Right hindlimb (tissue), 1 donor: ENCODE measurements around the gene PGBD2.
"Not testable (repeated sequence)": the region's sequence is repeated elsewhere in the genome, so short reads cannot be mapped to it uniquely, and the experiment has no call there.

ENCODE experiments used
- DNase-seq: peaks from one replicate; pipeline ENCODE4 v3.0.0-alpha.2; 2018

Gene PGBD2

GRCh38 chr1:248889914-248890243 is 16.2 kb upstream of the PGBD2 start:
- not testable (repeated sequence) for DNase-seq

DNA sequence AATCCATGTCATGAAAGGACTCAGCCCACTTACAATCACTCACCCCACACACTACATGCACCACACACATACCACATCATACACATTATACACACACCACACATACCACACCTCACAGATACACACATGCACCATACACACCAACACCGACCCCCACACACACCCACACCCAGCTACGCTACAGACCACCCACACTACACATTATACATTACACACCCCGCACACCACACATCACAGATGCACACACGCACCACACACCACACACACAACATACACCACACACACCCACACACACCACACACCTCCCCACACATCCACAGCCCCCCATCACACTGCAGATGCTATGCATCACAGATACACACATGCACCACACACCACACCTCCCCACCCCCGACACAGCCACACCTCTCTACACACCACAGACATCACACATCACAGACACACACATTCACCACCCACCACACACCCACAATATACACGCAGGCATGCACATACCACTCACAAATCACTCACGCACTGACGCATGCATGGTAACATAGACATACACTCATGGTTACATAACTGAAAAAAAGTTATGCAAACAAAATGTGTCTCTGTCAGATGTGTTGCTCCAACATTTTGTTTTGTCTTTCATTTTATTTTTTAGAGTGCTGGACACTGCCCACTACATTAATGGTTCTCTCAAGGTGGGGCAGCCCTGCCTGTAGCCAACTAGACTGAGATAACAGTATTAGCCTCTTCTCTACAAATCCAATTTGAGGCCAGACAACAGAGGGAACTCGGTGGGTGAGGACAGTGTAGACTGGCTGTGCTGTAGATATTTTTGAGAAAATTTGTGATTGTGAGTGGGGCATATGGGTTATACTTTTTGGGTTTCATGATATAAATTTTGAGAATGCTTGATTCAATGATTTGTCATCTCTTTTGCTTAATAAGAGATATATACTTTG is 15.2 kb upstream of the PGBD2 start:
- DNase-seq: no peak

- no peak for DNase-seq
These were observed 14.3 kb upstream of the PGBD2 start for GRCh38 chr1:248891758-248892157.

DNA sequence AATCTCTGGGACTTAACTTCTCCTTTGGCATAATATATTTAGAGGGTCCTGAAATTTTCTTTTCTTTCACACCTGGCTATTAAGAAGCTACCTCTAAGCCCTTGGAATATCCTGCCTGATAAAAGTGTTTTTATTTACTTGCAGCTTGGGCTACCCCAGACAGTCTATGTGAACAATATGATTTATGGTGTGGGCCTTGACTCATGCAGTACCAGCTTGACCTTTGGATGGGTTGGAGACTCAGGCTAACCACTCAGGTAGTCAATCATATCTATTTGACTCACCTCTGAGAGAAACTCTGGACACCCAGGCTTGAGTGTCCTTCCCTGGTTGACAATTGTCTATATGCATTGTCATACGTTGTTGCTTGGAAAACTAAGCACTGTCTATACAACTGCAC is 13.4 kb upstream of the PGBD2 start:
- DNase-seq: no peak

- DNase-seq: no peak
These were observed 11.2 kb upstream of the PGBD2 start for GRCh38 chr1:248894837-248895236.

DNA sequence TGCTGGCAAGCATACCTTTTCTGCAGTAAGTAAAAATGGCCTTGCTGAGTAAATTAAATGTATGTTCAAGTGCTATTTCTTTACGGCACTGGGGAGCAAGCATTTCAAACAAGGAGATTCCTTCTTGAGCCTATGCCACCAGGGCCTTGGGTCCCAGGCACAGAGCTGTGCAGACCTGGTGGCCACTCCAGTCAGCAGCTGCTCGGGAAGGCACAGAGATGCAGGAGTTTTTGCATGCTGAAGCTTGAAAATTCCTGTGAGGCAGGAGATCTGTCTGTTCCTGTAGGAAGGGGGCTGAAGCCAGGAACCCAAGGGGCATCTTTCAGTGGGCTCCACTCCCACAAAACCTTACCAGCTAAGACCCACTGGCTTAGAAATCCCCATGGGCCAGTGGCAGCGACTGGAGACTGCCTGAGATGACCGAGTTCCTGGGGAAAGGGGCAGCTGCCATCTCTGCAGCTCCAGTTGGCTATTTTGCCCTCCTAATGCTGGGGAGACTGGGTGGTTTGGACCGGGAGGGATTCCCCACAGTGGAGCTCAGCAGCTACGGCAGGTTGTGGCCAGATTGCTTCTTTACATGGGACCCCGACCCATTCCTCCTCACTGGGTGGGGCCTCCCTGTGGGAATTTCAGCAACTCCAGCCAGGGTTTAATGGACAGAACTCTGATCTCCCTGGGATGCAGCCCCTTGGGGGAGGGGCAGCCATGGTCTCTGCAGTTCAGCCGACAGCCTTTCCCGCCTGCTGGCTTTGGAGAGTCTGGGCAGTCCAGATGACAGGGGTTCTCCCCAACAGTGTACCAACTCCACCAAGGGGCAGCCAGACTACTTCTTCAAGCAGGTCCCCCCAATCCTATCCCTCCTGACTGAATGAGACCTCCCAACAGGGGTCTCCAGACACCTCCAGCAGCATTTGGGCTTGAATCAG is 8.4 kb upstream of the PGBD2 start:
- DNase-seq: no peak

- no peak for DNase-seq
These were observed 5.4 kb upstream of the PGBD2 start for GRCh38 chr1:248900637-248901036.

DNA sequence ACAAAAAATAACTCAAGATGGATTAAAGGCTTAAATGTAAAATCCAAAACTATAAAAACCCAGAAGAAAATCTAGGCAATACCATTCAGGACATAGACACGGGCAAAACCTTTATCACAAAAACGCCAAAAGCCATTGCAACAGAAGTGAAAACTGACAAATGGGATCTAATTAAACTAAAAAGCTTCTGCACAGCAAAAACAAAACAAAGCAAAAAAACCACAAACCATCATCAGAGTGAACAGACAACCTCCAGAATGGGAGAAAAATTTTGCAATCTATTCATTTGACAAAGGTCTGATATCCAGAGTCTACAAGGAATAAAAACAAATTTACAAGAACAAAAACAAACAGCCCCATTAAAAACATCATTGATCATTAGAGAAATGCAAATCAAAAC is 4.5 kb upstream of the PGBD2 start:
- DNase-seq: no peak

DNA sequence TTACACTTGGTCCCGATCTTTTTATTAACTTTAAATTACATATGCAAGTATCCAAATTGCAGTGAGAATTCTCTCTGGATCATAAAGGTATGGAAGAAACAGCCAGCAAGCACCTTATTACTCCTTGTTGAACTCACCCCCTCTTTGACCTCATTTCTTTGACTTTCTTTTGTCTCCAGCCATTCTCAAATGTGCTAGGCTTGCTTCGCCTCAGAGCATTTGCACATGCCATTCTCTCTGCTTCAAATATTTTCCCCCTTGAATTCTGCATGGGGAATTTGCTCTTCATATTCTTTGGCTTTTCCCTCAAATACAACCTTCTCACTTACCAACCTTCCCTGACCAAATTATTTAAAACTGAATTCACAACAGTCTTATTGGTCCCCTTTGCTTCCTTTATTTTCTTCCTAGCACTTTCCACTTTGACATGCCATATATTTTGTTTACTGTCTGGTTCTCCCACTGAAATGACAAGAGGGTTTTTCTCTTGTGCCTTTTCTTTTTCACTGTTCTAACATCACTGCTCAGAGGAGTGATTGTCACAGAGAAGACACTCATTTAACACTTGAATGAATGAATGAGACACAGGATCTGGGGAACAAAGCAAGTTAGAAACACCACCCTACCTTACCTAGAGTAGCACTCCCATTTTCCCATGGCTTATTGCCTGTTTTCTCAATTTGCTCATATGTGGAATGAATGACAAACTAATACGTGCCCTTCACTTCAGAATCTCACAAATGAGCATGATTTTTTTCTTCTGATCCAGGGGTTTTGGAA is 1.4 kb upstream of the PGBD2 start:
- DNase-seq: no peak

DNA sequence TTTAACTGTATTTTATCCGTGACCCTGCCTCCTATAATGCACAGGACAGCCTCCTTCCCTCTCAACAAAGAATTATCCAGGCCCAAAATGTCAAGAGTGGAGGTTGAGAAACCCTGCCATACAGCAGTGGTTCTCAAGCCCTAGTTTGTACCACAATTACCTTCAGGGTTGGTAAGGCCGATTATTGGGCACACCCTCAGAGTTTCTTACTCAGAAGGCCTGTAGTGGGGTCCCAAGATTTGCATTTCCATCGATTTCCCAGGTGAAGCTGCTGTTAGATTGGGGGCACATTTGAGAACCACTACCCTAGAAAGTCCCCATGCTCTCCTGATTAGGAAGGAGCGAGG is 400 bp upstream of the PGBD2 start:
- DNase-seq: no peak

GRCh38 chr1:248906753-248907661 is 972 bp downstream of the PGBD2 start:
- DNase-seq: no peak

- no peak for DNase-seq
These were observed 4.7 kb downstream of the PGBD2 start for GRCh38 chr1:248910761-248911160.

DNA sequence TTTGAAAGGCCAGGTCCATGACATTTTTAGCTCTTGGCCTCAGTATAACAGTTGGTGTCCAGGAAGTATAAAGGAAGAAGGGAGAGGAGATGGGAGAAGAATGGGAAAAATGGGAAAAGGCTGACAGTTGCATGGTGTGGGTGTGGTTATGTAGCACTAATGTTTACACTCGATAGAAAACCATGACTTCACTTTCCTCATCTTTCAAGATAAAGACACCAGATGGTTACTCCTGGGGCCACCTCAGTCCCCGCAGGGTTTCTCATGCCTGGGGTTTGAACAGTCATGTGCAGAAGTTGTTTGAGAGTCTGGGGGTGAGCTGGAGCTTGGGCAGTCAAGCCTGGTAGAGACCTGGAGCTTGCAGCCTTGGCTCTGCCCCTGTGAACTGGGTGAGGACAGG is 7.9 kb downstream of the PGBD2 start:
- DNase-seq: no peak

GRCh38 chr1:248914796-248915381 is 8.9 kb downstream of the PGBD2 start:
- no peak for DNase-seq

DNA sequence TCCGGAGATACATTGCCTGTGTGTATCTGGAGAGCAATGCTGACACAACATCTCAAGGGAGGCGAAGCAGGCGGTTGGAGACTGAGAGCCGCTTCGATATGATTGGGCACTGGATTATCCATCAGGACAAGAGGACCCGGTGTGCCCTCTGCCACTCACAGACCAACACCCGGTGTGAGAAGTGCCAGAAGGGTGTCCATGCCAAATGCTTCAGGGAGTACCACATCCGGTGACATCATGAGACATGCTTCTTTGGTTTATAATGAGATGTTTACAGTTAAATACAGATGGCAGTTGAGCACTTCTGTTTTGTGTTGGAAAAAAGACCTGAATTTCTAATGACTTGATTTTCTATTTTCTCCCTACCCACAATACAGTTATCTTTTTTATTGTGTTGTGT is 12.1 kb downstream of the PGBD2 start:
- no peak for DNase-seq

DNA sequence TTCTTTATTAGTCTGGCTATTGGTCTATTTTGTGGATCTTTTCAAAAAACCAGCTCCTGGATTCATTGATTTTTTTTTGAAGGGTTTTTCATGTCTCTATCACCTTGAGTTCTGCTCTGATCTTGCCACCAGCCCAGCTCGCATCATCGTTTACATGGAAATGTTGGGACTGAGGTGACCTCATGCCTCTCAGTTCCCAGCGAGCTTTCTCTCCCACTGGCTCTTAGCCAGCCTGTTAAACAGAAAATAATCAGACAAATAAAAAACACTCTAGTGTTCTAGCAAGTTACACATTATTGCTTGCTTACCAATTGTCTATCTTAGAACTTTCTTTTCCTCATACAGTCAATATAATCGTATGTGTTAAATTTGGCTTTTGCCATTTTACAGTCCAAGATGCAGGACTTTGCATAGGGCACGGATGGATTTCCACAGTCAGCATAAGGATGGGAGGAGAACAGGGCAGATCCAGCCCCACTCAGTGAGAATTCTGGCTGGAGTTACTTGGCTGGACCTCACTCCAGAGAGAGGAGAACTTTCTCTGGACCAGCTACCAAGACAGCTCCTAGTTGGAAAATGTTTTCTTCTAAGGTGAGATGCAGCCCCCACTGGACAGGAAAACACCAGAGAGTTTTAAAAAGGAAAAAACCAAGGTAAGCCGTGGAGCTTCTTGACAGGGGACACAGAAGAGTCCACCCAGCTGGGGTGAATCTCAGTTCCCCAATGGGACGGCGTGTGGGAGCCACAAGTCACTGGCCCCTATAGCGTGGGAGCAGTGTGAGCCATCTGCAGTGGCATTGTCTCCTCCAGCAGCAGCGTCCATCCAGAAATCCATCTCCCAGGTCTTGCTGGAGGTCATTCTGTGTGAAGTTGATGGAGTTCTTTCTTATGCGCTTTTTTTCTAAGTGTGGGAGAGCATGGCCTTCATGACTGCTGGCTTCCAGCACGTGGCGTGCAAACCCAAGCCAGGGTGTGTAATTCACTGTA is 17.6 kb downstream of the PGBD2 start:
- DNase-seq: no peak

DNA sequence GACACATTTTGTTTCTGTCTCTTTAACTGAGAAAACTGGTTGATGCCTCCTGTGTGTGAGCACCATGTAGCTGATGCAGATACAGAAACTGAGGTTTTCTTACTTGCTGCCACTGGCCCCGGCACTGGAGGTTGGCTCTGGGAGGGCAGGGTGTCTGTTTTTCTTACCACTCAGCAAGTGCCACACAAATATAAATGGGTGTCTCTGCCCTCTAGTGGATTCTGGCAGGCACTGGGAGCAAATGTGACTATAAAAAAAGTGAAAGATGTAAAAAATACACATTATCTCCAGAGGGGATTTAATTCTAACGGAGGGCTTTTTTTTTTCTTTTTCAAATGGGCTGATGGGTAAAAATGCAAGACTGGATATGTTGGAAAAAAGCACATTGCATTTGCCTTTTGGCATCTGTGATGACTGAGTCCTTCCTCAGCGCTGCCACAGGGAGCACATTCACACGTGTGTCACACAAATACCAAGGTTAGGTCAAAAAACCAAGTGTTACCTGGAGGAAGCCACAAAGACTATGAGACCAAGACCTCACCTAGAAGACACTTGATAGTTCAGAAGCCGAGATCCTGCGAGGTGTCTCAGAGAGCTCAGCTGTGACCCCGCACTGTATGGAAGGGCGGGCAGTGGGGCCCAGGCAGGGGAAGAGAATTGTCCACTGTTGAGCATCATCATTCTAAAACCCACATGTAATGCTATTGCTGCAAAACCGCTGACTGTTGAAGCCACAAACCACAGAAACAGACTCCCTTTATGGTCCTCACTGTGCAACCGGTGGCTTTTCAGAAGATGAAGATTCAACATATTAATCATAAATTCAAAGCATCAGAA is 18.9 kb downstream of the PGBD2 start:
- DNase-seq: peak; percentile 40

DNA sequence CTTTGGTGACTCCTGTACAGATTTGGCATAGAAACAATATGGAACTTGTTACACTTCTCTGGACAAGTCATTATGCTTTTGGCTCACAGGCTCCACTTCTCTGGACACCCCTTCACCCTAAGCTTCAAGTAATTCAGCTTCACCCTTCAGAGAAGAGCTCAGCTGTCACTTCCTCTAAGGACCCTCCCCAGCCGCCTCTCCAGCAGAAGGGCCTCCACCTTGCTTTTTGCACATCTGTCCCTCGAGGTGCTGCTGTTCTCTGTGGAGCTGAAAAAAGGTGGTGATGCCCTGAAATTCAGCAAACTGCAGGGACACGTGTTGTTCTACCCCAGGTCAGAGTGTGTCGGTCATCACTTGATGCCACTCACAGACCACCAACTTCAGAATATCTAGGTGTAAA is 19.8 kb downstream of the PGBD2 start:
- not testable (repeated sequence) for DNase-seq

- no peak for DNase-seq
These were observed 20.6 kb downstream of the PGBD2 start for GRCh38 chr1:248926401-248927182.
